GM10847 (cell line): ENCODE results near the gene EYS.

Experiments
- POLR2A ChIP-seq: IDR thresholded peaks from 2 replicates; pipeline ENCODE4 v1.6.1; 2011; ENCODE audit not compliant: insufficient read length; ENCODE audit errors: extremely low read depth

EYS gene

DNA sequence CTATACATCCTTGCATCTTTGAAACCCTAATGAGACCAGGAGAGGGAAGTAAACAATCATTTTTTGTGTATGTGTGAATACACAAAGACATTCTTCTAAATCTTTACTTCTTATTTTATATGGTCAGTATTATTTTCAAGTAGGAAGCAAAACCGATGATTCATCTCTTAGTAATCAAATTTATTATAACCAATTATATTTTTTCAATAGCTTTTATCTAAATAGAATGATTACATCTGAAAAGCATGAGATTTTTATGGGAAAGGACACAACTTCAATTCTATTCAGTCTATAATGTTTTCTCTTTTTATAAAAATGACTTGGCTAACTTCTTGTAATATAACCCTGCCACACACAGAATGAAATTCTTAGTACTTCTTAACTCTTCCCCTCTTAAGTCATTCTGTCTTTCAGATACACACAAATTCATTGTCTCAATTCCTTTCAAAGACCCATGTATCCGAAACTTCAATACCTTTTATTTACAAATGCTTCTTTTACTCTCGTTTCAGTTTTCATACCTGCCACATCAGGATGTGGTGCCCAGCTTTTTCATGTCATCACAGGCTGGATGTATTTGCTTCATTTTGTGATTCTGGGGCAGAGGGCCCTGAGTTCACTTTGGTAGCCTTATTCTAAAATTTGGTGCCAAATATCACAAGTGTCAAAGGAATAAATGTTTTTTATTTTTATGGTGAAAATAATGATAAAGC, 1844.4 kb downstream of the EYS start:
- no peak for TF ChIP-seq POLR2A

GRCh38 chr6:63859528-63859927, 1847.5 kb downstream of the EYS start:
- TF ChIP-seq POLR2A, result no peak

DNA sequence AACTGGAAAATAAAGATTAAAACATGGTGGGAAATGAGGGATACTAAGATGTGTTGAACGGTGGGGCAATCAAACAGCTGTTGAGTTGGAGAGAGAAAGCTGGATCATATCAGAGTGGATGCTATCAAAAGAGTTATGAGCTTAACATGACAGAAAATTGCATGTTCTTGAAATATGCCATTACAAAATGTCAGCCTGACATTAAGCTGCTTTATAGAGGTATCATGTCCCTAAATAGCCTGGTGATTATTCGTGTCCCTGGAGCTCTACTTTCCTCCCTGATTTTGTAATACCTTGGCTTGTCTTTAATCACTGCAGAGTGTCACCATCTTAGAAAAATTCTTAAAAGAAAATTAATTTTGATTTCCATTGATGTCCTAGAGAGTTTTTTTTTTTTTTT, 1848.3 kb downstream of the EYS start:
- no peak for TF ChIP-seq POLR2A

DNA sequence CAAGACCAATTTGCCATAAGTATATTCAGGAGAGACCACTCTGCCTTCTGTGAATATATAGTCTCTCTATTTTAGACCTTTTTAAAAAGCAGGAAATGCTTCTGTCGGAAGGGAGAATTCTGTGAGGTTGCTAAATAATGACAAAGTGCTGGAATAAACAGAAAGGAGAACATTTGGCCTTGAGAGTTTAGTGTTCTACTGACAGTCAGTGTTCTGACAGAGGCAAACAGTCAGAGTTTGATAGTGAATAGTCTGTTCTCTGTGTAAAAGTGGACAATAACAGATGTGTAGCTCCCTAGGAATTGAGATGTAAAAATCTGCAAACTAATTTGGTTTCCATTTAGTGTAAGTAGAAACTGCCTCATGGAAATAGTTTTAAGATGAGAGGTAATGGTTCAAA, 1850.8 kb downstream of the EYS start:
- no peak for TF ChIP-seq POLR2A

DNA sequence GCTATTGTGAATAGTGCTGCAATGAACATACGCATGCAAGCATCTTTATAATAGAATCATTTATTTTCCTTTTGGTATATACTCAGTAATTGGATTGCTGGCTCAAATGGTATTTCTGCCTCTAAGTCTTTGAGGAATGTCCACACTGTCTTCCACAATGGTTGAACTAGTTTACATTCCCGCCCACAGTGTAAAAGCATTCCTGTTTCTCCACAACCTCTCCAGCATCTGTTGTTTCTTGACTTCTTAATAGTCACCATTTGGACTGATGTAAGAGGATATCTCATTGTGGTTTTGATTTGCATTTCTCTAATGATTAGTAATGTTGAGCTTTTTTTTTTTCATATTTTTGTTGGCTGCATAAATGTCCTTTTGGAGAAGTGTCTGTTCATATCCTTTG, 1862.7 kb downstream of the EYS start:
- TF ChIP-seq POLR2A, result no peak

- TF ChIP-seq POLR2A, result no peak
These were observed 1867.5 kb downstream of the EYS start for GRCh38 chr6:63839485-63839884.

GRCh38 chr6:63824722-63825121, 1882.3 kb downstream of the EYS start:
- no peak for TF ChIP-seq POLR2A

- no peak for TF ChIP-seq POLR2A
These were observed 1885.6 kb downstream of the EYS start for GRCh38 chr6:63821442-63821841.

DNA sequence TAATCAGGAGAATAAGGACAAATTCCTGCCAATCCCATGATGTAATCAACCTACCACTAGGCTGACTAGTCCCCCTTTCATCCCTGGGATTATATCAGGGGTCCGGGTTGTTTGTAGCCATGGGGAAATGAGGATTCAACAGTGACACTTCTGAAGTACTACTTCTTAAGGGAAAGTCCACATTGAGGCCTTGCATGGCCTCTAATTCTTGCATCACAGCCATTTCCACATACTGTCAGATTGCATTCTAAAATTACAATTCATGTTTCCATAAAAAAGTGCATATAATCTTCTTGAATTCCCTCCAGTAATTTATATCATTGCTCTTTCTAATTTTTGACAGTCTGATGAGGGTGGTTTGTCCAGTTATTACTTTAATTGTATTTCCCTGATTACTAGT, 1887.2 kb downstream of the EYS start:
- no peak for TF ChIP-seq POLR2A

DNA sequence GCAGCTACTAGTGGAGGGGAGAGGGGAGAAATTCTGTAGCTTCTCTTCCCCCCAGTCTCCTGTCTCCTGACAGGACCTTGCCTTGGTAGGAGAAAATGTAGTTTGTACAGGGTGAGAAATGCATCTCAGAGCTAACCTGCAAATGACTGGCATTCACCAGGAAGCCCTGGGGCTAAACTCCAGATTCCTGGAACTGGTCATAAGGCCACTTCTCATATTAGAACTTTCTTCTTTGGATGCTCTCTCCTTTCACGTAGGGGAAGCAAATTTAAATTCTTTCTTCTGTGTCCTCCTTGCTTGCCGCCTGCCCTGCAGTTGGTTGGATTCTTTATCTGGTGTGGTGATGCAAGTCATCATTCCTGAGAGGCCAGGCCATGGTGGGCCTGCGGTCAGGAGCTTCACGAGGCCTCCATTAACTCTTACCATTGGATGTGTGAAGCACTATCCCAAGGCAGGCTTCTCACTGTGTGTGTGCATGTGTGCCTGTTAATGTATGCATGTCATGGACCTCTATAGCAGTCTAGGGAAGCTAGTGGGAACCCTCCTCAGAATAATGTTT, 1889.5 kb downstream of the EYS start:
- TF ChIP-seq POLR2A, result no peak

DNA sequence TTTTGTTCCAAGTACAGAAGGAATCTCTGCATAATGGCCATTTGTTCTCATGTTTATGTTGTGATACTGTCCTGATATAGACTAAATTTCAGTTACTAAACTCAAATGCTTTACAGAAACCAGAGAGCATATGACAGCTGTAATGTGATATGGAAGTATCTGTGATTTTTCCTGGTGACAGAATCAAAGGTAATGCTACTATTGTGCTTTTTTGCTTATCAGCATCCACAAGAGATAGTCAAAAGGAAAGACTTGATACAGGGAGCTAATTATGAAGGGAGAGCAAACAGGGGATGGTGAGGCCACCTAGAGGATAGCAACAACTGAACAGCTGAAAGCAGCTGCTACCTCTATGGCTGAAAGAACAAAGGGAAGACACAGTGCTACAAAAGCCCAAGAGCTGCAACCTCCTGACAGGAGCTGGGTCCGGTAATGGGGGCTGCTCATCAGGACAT, 1890.0 kb downstream of the EYS start:
- no peak for TF ChIP-seq POLR2A

DNA sequence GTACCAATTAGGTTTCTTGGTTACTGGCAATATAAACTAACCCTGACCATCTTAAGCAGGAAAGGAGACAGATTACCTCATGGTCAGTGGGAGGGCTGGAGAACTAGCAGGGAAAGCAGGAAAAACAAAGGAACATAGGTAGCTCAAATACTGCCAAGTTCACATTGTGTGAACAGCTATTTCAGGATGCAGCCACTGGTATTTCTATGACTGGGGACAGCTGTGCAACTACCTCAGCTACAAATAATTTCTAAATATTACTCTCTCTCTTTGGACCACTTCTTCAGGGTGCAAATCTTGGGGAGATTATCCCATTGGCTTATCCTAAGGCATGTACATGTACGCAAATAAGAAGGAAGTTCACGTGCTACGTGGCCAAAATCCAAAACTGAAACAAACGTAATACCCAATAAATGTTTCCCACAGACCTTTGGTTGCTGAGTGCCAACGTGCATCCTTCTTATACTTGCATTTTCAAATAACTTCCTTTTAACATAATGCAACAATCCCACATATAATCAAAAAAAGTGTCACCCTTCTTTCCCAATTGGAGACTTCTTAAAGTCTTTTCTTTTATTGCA, 1890.5 kb downstream of the EYS start:
- TF ChIP-seq POLR2A, result no peak

GRCh38 chr6:63814459-63814858, 1892.6 kb downstream of the EYS start:
- no peak for TF ChIP-seq POLR2A

DNA sequence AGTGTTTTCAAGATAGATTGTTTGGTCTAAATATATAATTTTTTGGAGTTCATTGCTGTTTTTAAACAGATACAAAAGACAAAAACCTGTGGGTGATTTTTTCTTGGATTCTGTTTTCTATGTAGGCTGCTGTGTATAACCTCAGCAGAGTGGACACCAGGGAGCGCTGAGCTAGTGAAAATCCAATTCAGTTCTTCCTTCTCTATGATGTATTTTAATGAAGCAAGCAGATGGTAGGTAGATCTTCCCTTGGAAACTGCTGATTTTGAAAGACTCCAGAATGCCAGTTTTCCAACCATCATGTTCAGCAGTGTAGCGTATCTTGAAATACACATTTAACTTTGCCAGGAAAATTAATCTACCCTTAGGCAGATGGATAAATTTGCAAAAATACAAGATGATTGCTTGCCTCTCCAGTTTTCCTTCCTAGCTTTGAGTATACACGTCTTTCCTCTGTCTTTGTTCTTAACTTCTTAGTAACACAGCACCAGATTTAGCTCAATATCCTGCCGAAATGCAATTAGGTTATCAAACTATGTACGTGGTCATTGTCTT, 1893.4 kb downstream of the EYS start:
- no peak for TF ChIP-seq POLR2A

GRCh38 chr6:63808576-63808975, 1898.5 kb downstream of the EYS start:
- TF ChIP-seq POLR2A, result no peak

- no peak for TF ChIP-seq POLR2A
These were observed 1900.0 kb downstream of the EYS start for GRCh38 chr6:63807056-63807455.
